HCT116 (cell line): Measurements from ENCODE around the gene AGBL1. TPM values are rescaled to one million over a fixed set of nuclear protein-coding genes. Genes with fewer than 3 reads are reported as not detected.

Source experiments
- ATAC-seq: fragments of 200-7000 bp; cut with Tn5 transposase; 2 replicates; pipeline ENCODE4 v1.9.1; 2020; ENCODE audit warnings: mild to moderate bottlenecking, moderate library complexity
- BruUV-seq: library from RNA; stranded (reverse); fragments of 400-500 nt; replicated peaks from 2 replicates; lab custom pipeline; 2021; lab: Mats Ljungman, UMichigan
- CTCF ChIA-PET: fragments of 300-600 bp; sonication (Branson Sonifier 250); formaldehyde crosslinking; loops from one replicate; lab custom pipeline; 2021; ENCODE audit warnings: antibody characterized with exemption; lab: Charles Lee
- POLR2A ChIA-PET: fragments of 300-600, 350-600 bp; sonication (Branson Sonifier 250); formaldehyde crosslinking; loops from one replicate; lab custom pipeline; 2021; ENCODE audit warnings: antibody characterized with exemption; lab: Charles Lee
- RAD21 ChIA-PET, 2 experiments: fragments of 300-600 bp; sonication (Branson Sonifier 250); formaldehyde crosslinking; loops; one replicate each; lab custom pipeline; 2023; ENCODE audit warnings: low total read pairs in 2 of 2; ENCODE audit not compliant: uncharacterized antibody in 2 of 2, unreplicated experiment in 2 of 2, low non-redundant PET in 1 of 2; lab: Charles Lee
- DNase-seq: peaks from one replicate; pipeline ENCODE4 v3.0.0-alpha.2; 2010; ENCODE audit warnings: low read depth, low spot score
- H2AFZ ChIP-seq: fragments of 200-600 bp; shearing (Covaris generic), sonication (generic); 2 replicates; pipeline ENCODE4 v1.6.1; 2017; ENCODE audit warnings: low read depth, mixed run types, mixed read lengths, antibody characterized with exemption, low read length; ENCODE audit not compliant: poor library complexity, severe bottlenecking
- H3K27ac ChIP-seq: 2 replicates; pipeline ENCODE4 v1.5.1; 2012; ENCODE audit warnings: low read depth, low read length
- H3K27me3 ChIP-seq: fragments of 200-600 bp; sonication (generic); 2 replicates; pipeline ENCODE4 v1.6.1; 2016; ENCODE audit warnings: mixed run types, low read length, mixed read lengths; ENCODE audit not compliant: insufficient read depth
- H3K36me3 ChIP-seq, 2 experiments: fragments of 200-500 bp in 1 of 2; fragments of 200-600 bp in 1 of 2; sonication (Bioruptor generic) in 1 of 2; sonication (generic) in 1 of 2; 2 replicates each; pipeline versions ENCODE4 v1.5.1 to v1.6.1; 2014 to 2016; ENCODE audit warnings: low read length in 2 of 2, inconsistent platforms in 1 of 2, mixed read lengths in 1 of 2, mixed run types in 1 of 2; ENCODE audit not compliant: insufficient read depth in 2 of 2, control insufficient read depth in 1 of 2
- H3K4me1 ChIP-seq, 2 experiments: fragments of 200-600 bp in 1 of 2; sonication (generic) in 1 of 2; 2 replicates each; pipeline versions ENCODE4 v1.5.1 to v1.6.1; 2012 to 2017; ENCODE audit warnings: low read length in 2 of 2, inconsistent platforms in 1 of 2, mild to moderate bottlenecking in 1 of 2, mixed read lengths in 1 of 2, mixed run types in 1 of 2, moderate library complexity in 1 of 2; ENCODE audit not compliant: insufficient read depth in 2 of 2, control insufficient read depth in 1 of 2
- H3K4me2 ChIP-seq: fragments of 200-600 bp; sonication (generic); 2 replicates; pipeline ENCODE4 v1.6.1; 2017; ENCODE audit warnings: mixed run types, low read length, mixed read lengths
- H3K4me3 ChIP-seq, 2 experiments: fragments of 200-600 bp in 1 of 2; sonication (generic) in 1 of 2; replicated peaks in 1 of 2; 2 replicates each; pipeline ENCODE4 v1.5.1; 2011 to 2016; ENCODE audit warnings: low read length in 2 of 2, control low read depth in 1 of 2, low read depth in 1 of 2, mild to moderate bottlenecking in 1 of 2, mixed read lengths in 1 of 2, mixed run types in 1 of 2
- H3K79me2 ChIP-seq: fragments of 200-600 bp; sonication (generic); 2 replicates; pipeline ENCODE4 v1.6.1; 2017; ENCODE audit warnings: mild to moderate bottlenecking, mixed run types, low read length, moderate library complexity, mixed read lengths; ENCODE audit not compliant: insufficient read depth
- H3K9ac ChIP-seq: fragments of 200-600 bp; sonication (generic); 2 replicates; pipeline ENCODE4 v1.6.1; 2016; ENCODE audit warnings: low read length, mixed read lengths
- H3K9me2 ChIP-seq: fragments of 200-600 bp; sonication (generic), shearing (Covaris generic); 2 replicates; pipeline ENCODE4 v1.6.1; 2017; ENCODE audit warnings: mixed run types, mild to moderate bottlenecking, moderate library complexity; ENCODE audit not compliant: insufficient read depth
- H3K9me3 ChIP-seq, 2 experiments: fragments of 200-500 bp in 1 of 2; fragments of 200-600 bp in 1 of 2; sonication (Bioruptor generic) in 1 of 2; sonication (generic) in 1 of 2; 2 replicates each; pipeline ENCODE4 v1.6.1; 2014 to 2017; ENCODE audit warnings: low read length in 2 of 2, mixed read lengths in 2 of 2, inconsistent platforms in 1 of 2, low read depth in 1 of 2, mild to moderate bottlenecking in 1 of 2, mixed run types in 1 of 2, moderate library complexity in 1 of 2; ENCODE audit not compliant: control insufficient read depth in 1 of 2, insufficient read depth in 1 of 2
- H4K20me1 ChIP-seq: fragments of 200-600 bp; sonication (generic), shearing (Covaris generic); 2 replicates; pipeline ENCODE4 v1.6.1; 2017; ENCODE audit warnings: mixed run types, mild to moderate bottlenecking, moderate library complexity; ENCODE audit not compliant: insufficient read depth
- CEBPB ChIP-seq: IDR thresholded peaks from 2 replicates; pipeline ENCODE4 v1.6.1; 2012; ENCODE audit warnings: low read depth
- ELF1 ChIP-seq: IDR thresholded peaks from 2 replicates; pipeline ENCODE4 v1.6.1; 2012; ENCODE audit warnings: low read depth, borderline replicate concordance
- EZH2phosphoT487 ChIP-seq: fragments of 200-600 bp; IDR thresholded peaks from 2 replicates; pipeline ENCODE4 v1.6.1; 2018; ENCODE audit warnings: antibody characterized with exemption, borderline replicate concordance
- FOSL1 ChIP-seq: IDR thresholded peaks from 2 replicates; pipeline ENCODE4 v1.6.1; 2012; ENCODE audit warnings: low read depth
- JUND ChIP-seq: IDR thresholded peaks from 2 replicates; pipeline ENCODE4 v1.6.1; 2012
- POLR2AphosphoS5 ChIP-seq: IDR thresholded peaks from 2 replicates; pipeline ENCODE4 v1.6.1; 2011; ENCODE audit warnings: mild to moderate bottlenecking, low read depth, low read length, moderate library complexity
- RAD21 ChIP-seq: IDR thresholded peaks from 2 replicates; pipeline ENCODE4 v1.6.1; 2012; ENCODE audit warnings: low read depth, mild to moderate bottlenecking
- SIN3A ChIP-seq: IDR thresholded peaks from 2 replicates; pipeline ENCODE4 v1.6.1; 2012; ENCODE audit warnings: low read depth
- SP1 ChIP-seq: IDR thresholded peaks from 2 replicates; pipeline ENCODE4 v1.6.1; 2012; ENCODE audit warnings: low read depth
- SRF ChIP-seq: IDR thresholded peaks from 2 replicates; pipeline ENCODE4 v1.6.1; 2012; ENCODE audit warnings: low read depth
- TCF7L2 ChIP-seq: IDR thresholded peaks from 2 replicates; pipeline ENCODE4 v1.7.0; 2011; ENCODE audit warnings: borderline replicate concordance, inconsistent platforms; ENCODE audit not compliant: insufficient read depth, insufficient read length; ENCODE audit errors: extremely low read depth
- YY1 ChIP-seq: IDR thresholded peaks from 2 replicates; pipeline ENCODE4 v1.6.1; 2011; ENCODE audit warnings: low read length, low read depth, moderate library complexity, mild to moderate bottlenecking; ENCODE audit not compliant: insufficient replicate concordance; ENCODE audit errors: extremely low read depth
- ZNF274 ChIP-seq: fragments of 200-500 bp; sonication (Bioruptor generic); IDR thresholded peaks from 2 replicates; pipeline ENCODE4 v1.6.1; 2014; ENCODE audit warnings: mild to moderate bottlenecking, low read depth, low read length, inconsistent platforms
- intact Hi-C: fragments of 100-400 bp; cut with micrococcal nuclease; formaldehyde crosslinking; loops from 2 replicates; pipeline ENCODE4 v1.10.0; 2022
- total RNA-seq: library from RNA; stranded (reverse); gene quantifications from one replicate; pipeline ENCODE4 v1.2.1, GENCODE V29; 2021; ENCODE audit not compliant: unreplicated experiment
- TF ChIP-seq, protein P1 (sequence below): IDR thresholded peaks from 2 replicates; pipeline ENCODE4 v1.6.1; 2012
- TF ChIP-seq, protein P2 (sequence below), 3 experiments: fragments of 200-600 bp in 1 of 3; sonication (generic) in 1 of 3; IDR thresholded peaks in 2 of 3; conservative IDR thresholded peaks in 1 of 3; 2 replicates each; pipeline ENCODE4 v1.5.1; 2012 to 2017; ENCODE audit warnings: low read depth in 2 of 3, low read length in 2 of 3, antibody characterized with exemption in 1 of 3, borderline replicate concordance in 1 of 3, control low read depth in 1 of 3, mild to moderate bottlenecking in 1 of 3, mixed read lengths in 1 of 3, mixed run types in 1 of 3, moderate library complexity in 1 of 3; ENCODE audit not compliant: insufficient read depth in 1 of 3
- TF ChIP-seq, protein P3 (sequence below): IDR thresholded peaks from 2 replicates; pipeline ENCODE4 v1.6.1; 2011; ENCODE audit warnings: mild to moderate bottlenecking, low read length, moderate library complexity; ENCODE audit not compliant: insufficient replicate concordance; ENCODE audit errors: extremely low read depth
- TF ChIP-seq, protein P4 (sequence below): IDR thresholded peaks from 2 replicates; pipeline ENCODE4 v1.6.1; 2012

AGBL1 gene
- total RNA-seq, 1 experiment from 2014 or later, result not detected

DNA sequence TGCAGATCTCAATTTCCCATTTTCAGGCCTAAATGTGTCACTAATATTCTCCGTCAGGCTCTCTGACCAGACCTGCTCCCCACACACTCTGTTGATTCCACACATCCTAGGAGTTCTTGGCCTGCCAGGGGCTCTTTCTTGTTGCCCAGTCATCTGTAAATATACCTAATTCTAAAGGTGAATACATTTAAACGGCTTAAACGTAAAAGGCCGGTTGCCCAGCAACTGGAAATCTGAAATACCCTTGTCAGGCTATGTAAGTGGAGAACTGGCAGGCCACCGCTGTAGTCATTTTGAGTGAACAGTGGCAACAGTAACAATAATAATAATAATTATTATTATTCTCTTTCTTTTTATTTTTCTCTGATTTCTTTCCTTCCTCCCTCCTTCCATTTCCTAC is 302.7 kb downstream of the AGBL1 start:
- no peaks in the 10 kb centered on the region for H4K20me1 ChIP-seq
- no peak overlapping the region for H3K9ac ChIP-seq
- CTCF ChIA-PET, result no interaction called here
- ATAC-seq (no peak), DNase-seq (no peak)
- no peak overlapping the region for H3K4me2 ChIP-seq
- no peaks in the 10 kb centered on the region for H3K4me1 ChIP-seq
- POLR2A ChIA-PET, result no interaction called here
- H2AFZ ChIP-seq, result no peak overlapping the region
- intact Hi-C loops, result no loop called here
- no peak overlapping the region for H3K27ac ChIP-seq
- RAD21 ChIA-PET, result no interaction called here
- H3K36me3 ChIP-seq, result no peaks in the 10 kb centered on the region
- BruUV-seq, result no TSS peak
- no peaks in the 10 kb centered on the region for H3K79me2 ChIP-seq
- no peaks in the 10 kb centered on the region for H3K9me2 ChIP-seq
- H3K9me3 ChIP-seq, result peaks cover 0 to 14% of the 10 kb centered on the region in 2 experiments; a peak in 2 of 4 replicates
- H3K4me3 ChIP-seq, result no peak overlapping the region
- TF ChIP-seq ELF1, result no peak
- TF ChIP-seq ZNF274, result no peak
- TF ChIP-seq SRF, result no peak
- TF ChIP-seq EZH2phosphoT487, result no peak
- no peak for TF ChIP-seq YY1
- TF ChIP-seq JUND, result no peak
- no peak for TF ChIP-seq POLR2AphosphoS5
- TF ChIP-seq, protein P1, sequence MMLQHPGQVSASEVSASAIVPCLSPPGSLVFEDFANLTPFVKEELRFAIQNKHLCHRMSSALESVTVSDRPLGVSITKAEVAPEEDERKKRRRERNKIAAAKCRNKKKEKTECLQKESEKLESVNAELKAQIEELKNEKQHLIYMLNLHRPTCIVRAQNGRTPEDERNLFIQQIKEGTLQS, result no peak
- no peak for TF ChIP-seq SP1
- TF ChIP-seq TCF7L2, result no peak
- TF ChIP-seq, protein P2, sequence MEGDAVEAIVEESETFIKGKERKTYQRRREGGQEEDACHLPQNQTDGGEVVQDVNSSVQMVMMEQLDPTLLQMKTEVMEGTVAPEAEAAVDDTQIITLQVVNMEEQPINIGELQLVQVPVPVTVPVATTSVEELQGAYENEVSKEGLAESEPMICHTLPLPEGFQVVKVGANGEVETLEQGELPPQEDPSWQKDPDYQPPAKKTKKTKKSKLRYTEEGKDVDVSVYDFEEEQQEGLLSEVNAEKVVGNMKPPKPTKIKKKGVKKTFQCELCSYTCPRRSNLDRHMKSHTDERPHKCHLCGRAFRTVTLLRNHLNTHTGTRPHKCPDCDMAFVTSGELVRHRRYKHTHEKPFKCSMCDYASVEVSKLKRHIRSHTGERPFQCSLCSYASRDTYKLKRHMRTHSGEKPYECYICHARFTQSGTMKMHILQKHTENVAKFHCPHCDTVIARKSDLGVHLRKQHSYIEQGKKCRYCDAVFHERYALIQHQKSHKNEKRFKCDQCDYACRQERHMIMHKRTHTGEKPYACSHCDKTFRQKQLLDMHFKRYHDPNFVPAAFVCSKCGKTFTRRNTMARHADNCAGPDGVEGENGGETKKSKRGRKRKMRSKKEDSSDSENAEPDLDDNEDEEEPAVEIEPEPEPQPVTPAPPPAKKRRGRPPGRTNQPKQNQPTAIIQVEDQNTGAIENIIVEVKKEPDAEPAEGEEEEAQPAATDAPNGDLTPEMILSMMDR (IDR thresholded peaks at IDR 0.05 in 2 of 3, conservative IDR thresholded peaks at IDR 0.05 in 1 of 3; ENCODE audit: borderline replicate concordance in 1 of 3, insufficient read depth in 1 of 3, low read depth in 2 of 3, low read length in 2 of 3), result no peak
- TF ChIP-seq, protein P3, sequence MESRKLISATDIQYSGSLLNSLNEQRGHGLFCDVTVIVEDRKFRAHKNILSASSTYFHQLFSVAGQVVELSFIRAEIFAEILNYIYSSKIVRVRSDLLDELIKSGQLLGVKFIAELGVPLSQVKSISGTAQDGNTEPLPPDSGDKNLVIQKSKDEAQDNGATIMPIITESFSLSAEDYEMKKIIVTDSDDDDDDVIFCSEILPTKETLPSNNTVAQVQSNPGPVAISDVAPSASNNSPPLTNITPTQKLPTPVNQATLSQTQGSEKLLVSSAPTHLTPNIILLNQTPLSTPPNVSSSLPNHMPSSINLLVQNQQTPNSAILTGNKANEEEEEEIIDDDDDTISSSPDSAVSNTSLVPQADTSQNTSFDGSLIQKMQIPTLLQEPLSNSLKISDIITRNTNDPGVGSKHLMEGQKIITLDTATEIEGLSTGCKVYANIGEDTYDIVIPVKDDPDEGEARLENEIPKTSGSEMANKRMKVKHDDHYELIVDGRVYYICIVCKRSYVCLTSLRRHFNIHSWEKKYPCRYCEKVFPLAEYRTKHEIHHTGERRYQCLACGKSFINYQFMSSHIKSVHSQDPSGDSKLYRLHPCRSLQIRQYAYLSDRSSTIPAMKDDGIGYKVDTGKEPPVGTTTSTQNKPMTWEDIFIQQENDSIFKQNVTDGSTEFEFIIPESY, result no peak
- no peak for TF ChIP-seq SIN3A
- no peak for TF ChIP-seq RAD21
- no peak for TF ChIP-seq CEBPB
- TF ChIP-seq FOSL1, result no peak
- TF ChIP-seq, protein P4, sequence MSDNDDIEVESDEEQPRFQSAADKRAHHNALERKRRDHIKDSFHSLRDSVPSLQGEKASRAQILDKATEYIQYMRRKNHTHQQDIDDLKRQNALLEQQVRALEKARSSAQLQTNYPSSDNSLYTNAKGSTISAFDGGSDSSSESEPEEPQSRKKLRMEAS, result no peak
- no peaks in the 10 kb centered on the region for H3K27me3 ChIP-seq
